Fibroblast of pulmonary artery (primary cell): ENCODE results near the gene PKM.
"Not testable (repeated sequence)": the region's sequence is repeated elsewhere in the genome, so short reads cannot be mapped to it uniquely, and the experiment has no call there.

Source experiments
- DNase-seq: peaks from one replicate; pipeline ENCODE4 v3.0.0-alpha.2; 2010; ENCODE audit warnings: low read depth
- H3K4me3 ChIP-seq: replicated peaks from 2 replicates; pipeline ENCODE4 v1.5.1; 2011; ENCODE audit warnings: low read depth, mild to moderate bottlenecking, control low read depth, low read length, moderate library complexity
- CTCF ChIP-seq: IDR thresholded peaks from 2 replicates; pipeline ENCODE4 v1.5.1; 2011; ENCODE audit warnings: mild to moderate bottlenecking, control low read depth, low read length, inconsistent platforms; ENCODE audit errors: missing control alignments

PKM gene

DNA sequence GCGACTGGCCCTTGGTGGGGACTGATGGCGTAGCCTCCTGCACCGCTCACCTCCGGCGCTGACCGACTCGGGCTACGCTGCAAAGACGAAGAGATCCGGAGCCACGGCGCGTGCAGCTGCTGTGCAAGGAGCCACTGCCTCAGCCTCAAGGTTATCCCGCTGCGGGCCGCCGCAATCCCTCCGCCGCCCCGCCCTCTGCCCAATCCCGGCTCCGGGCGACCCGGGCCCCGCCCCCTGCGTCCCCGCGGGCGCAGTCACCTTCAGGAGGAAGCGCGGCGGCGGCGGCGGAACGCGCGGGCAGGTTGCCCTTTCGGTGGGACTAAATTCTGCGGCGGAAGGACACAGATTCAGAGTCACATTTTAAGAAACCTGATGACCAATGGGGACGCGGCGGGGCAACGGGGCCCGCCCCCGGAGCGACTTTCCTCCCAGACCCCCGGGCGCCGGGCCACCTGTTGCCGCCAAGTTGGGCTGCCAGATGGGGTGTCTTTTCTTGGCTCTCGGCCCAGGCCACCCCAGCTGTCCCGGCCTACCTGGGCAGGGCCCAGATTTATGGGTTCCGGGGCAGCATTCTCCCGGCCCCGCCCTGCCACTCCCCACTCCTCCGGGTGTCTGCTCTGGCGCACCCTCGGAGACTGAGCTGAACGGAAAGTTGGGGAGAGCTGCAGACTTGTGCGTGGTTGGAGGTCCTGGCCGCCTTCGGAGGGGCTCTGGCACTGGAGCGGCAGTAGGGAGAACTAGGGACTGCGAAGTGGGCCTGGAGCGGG is at the start of gene PKM:
Gene PKM (minus strand): TSS at position 125 of the 767 bp plus-strand sequence. CDS start 12,093 bp downstream, outside the sequence.
- TF ChIP-seq CTCF, result no peak
- H3K4me3 ChIP-seq, result peak within 1 kb of the TSS; percentile 95
- DNase-seq, result peak; percentile 98

GRCh38 chr15:72280751-72281150 is 49.8 kb upstream of the PKM start:
- no peak for DNase-seq
- TF ChIP-seq CTCF, result no peak
- H3K4me3 ChIP-seq, result no peak overlapping the region

GRCh38 chr15:72278737-72279136 is 47.7 kb upstream of the PKM start:
- no peak for TF ChIP-seq CTCF
- DNase-seq, result no peak
- no peak overlapping the region for H3K4me3 ChIP-seq

GRCh38 chr15:72276326-72276700 is 45.3 kb upstream of the PKM start:
- no peak for DNase-seq
- no peak for TF ChIP-seq CTCF
- no peak overlapping the region for H3K4me3 ChIP-seq

GRCh38 chr15:72275635-72276325 is 44.8 kb upstream of the PKM start:
- DNase-seq, H3K4me3 ChIP-seq: not testable (repeated sequence)

DNA sequence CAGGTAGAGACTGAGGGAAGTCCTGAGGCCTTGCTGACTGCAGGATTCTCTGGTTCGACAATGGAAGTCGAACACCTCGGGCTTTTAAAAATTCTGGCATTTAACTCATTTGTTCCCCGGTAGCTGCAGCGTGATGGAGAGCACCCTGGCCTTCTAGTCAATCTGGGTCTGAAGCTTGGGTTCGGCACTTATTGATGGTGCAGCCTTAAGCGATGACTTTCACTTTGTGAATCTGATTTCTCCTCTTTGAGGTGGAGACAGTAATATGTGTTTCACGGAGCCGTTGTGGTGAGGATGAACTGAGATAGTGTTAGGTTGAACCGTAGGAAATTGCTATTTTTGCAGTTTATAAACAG is 42.0 kb upstream of the PKM start:
- TF ChIP-seq CTCF, result no peak
- peak overlapping the region; percentile 81 for H3K4me3 ChIP-seq
- DNase-seq, result no peak

DNA sequence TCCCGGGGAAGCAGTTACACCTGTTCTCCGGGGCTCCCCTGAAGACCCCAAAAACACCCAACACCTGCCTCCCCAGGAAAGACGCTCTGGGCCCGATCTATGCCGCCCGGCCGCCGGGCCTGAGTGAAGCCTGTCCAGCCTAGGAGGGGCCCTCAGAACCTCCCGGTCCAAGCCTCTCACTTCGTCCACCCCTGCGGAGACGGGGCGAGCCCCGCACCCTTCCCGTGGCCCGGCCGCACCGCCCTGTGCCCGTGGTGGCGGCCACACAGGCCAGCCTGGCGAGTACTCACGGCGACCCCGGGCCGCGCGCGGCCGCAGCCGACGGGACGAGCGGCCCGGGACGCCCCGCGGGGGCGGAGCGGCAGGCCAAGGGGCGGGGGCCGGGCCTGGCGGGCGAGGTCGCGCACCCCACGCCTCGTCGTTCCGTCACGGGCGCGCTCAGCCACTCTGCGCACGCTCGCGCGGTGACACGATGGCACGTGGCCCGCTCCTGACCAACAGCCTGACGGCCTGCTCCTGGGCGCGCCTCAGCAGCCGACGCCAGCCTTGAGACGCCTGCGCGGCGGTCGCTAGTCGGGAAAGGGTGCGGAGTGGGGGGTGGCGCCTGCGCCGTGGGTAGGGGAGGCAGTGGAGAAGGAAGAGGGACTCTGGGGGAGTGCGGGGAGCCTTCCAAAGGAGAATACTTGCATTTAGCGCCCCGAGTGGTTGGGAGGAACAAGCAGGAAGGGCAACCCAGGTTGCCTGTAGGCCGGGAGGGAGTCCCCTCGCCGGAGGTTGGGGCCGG is 41.4 kb upstream of the PKM start, which contains the start of gene PARP6:
Gene PARP6 (minus strand): TSS at position 342 of the 784 bp plus-strand sequence. CDS start 5,077 bp downstream, outside the sequence.
- TF ChIP-seq CTCF, result peak; percentile 57
- peak within 1 kb of the TSS; percentile 81 for H3K4me3 ChIP-seq

More for the DNA sequence above, 41.4 kb upstream of the PKM start, which contains the start of gene PARP6:
- DNase-seq, result peak; percentile 98
